ENCODE measurements around the gene TST. TPM values are rescaled to one million over a fixed set of nuclear protein-coding genes. Genes with fewer than 3 reads are reported as not detected.

TST gene
- total and polyA plus RNA-seq, 9 donors, result 16.2 to 22.3 (median 17.2) TPM

DNA sequence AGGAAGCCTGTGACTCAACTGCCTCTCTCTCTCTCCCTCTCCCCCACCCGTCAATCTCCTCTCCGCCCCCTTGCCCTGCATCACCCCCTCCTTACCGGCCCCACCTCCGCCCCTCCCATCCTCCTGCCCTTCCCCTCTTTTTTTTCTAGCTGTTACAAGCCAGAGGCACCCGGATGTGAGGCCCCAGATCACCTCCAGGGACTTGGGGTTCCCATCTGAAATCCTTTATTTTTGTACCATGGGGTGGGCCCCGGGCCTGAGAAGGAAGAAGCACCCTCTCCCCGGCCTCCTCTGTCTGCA, 43.1 kb upstream of the TST start:
- Histone ChIP-seq H3K4me1 (ENCODE audit: control insufficient read depth, insufficient read depth, low read length) (peaks cover 10% of the 10 kb centered on the region), H3K27ac (ENCODE audit: low read length) (no peak overlapping the region), H3K36me3 (ENCODE audit: control insufficient read depth, insufficient read depth, low read length) (peaks cover 25% of the 10 kb centered on the region), H3K4me3 (ENCODE audit: low read length) (no peak overlapping the region), H3K9me3 (replicated peaks; ENCODE audit: control insufficient read depth, low read depth, low read length) (no peaks in the 10 kb centered on the region), H3K27me3 (ENCODE audit: control insufficient read depth, insufficient read depth, low read length) (no peaks in the 10 kb centered on the region)
- WGBS (ENCODE audit: insufficient coverage), result 25% methylated on average over 2 of the region's 7 CpGs
- no peak for DNase-seq

- 40% methylated on average over 1 of the region's 10 CpGs for WGBS (ENCODE audit: insufficient coverage)
- Histone ChIP-seq H3K27me3 (ENCODE audit: control insufficient read depth, insufficient read depth, low read length) (no peaks in the 10 kb centered on the region), H3K27ac (ENCODE audit: low read length) (no peak overlapping the region), H3K4me1 (ENCODE audit: control insufficient read depth, insufficient read depth, low read length) (peaks cover 10% of the 10 kb centered on the region), H3K9me3 (replicated peaks; ENCODE audit: control insufficient read depth, low read depth, low read length) (no peaks in the 10 kb centered on the region), H3K4me3 (ENCODE audit: low read length) (no peak overlapping the region), H3K36me3 (ENCODE audit: control insufficient read depth, insufficient read depth, low read length) (peaks cover 30% of the 10 kb centered on the region)
- DNase-seq, result no peak
Observed at GRCh38 chr22:37061611-37062375, 42.5 kb upstream of the TST start.

- Histone ChIP-seq H3K4me1 (ENCODE audit: control insufficient read depth, insufficient read depth, low read length) (peaks cover 10% of the 10 kb centered on the region), H3K27me3 (ENCODE audit: control insufficient read depth, insufficient read depth, low read length) (no peaks in the 10 kb centered on the region), H3K4me3 (ENCODE audit: low read length) (no peak overlapping the region), H3K27ac (ENCODE audit: low read length) (no peak overlapping the region), H3K9me3 (replicated peaks; ENCODE audit: control insufficient read depth, low read depth, low read length) (no peaks in the 10 kb centered on the region), H3K36me3 (ENCODE audit: control insufficient read depth, insufficient read depth, low read length) (peaks cover 36% of the 10 kb centered on the region)
- 73% methylated on average over 18 of the region's 28 CpGs for WGBS (ENCODE audit: insufficient coverage)
- DNase-seq, result no peak
Observed at GRCh38 chr22:37060801-37061610, 41.8 kb upstream of the TST start.

- Histone ChIP-seq H3K27me3 (ENCODE audit: control insufficient read depth, insufficient read depth, low read length) (no peaks in the 10 kb centered on the region), H3K9me3 (replicated peaks; ENCODE audit: control insufficient read depth, low read depth, low read length) (no peaks in the 10 kb centered on the region), H3K27ac (ENCODE audit: low read length) (no peak overlapping the region), H3K4me1 (ENCODE audit: control insufficient read depth, insufficient read depth, low read length) (peaks cover 10% of the 10 kb centered on the region), H3K36me3 (ENCODE audit: control insufficient read depth, insufficient read depth, low read length) (peaks cover 46% of the 10 kb centered on the region), H3K4me3 (ENCODE audit: low read length) (no peak overlapping the region)
- 71% methylated on average over 7 of the region's 9 CpGs for WGBS (ENCODE audit: insufficient coverage)
- DNase-seq, result no peak
Observed at GRCh38 chr22:37059876-37060449, 40.7 kb upstream of the TST start.

GRCh38 chr22:37058917-37059701, 39.9 kb upstream of the TST start:
- Histone ChIP-seq H3K27me3 (ENCODE audit: control insufficient read depth, insufficient read depth, low read length) (no peaks in the 10 kb centered on the region), H3K27ac (ENCODE audit: low read length) (no peak overlapping the region), H3K9me3 (replicated peaks; ENCODE audit: control insufficient read depth, low read depth, low read length) (no peaks in the 10 kb centered on the region), H3K36me3 (ENCODE audit: control insufficient read depth, insufficient read depth, low read length) (peaks cover 46% of the 10 kb centered on the region), H3K4me1 (ENCODE audit: control insufficient read depth, insufficient read depth, low read length) (peaks cover 15% of the 10 kb centered on the region), H3K4me3 (ENCODE audit: low read length) (no peak overlapping the region)
- no peak for DNase-seq
- 91% methylated on average over 21 of the region's 28 CpGs for WGBS (ENCODE audit: insufficient coverage)

GRCh38 chr22:37057796-37058510, 38.7 kb upstream of the TST start:
- Histone ChIP-seq H3K4me3 (ENCODE audit: low read length) (no peak overlapping the region), H3K27ac (ENCODE audit: low read length) (no peak overlapping the region), H3K27me3 (ENCODE audit: control insufficient read depth, insufficient read depth, low read length) (no peaks in the 10 kb centered on the region), H3K4me1 (ENCODE audit: control insufficient read depth, insufficient read depth, low read length) (peaks cover 23% of the 10 kb centered on the region), H3K36me3 (ENCODE audit: control insufficient read depth, insufficient read depth, low read length) (peaks cover 46% of the 10 kb centered on the region), H3K9me3 (replicated peaks; ENCODE audit: control insufficient read depth, low read depth, low read length) (no peaks in the 10 kb centered on the region)
- 87% methylated on average over 10 of the region's 12 CpGs for WGBS (ENCODE audit: insufficient coverage)
- no peak for DNase-seq

DNA sequence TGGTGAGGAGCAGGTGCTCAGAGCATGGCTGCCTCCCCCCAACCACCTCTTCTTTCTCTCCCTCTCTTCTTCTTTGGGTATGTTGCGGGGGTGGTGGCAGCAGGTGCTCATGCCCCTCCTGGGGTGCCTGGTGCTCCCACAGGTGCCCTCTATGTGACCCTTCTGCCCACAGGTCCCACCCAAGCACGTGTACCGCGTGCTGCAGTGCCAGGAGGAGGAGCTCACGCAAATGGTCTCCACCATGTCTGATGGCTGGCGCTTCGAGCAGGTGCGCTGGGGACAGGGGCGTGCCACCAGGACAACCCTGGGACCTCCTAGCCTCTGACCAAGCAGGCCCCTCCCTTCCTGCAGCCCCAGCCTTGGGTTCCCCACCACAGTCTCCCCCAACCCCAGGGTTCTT, 38.0 kb upstream of the TST start:
- no peak overlapping the region for H3K4me3 ChIP-seq (ENCODE audit: low read length)
- H3K27ac ChIP-seq (ENCODE audit: low read length), result no peak overlapping the region
- WGBS (ENCODE audit: insufficient coverage), result 87% methylated on average over 9 of the region's 9 CpGs
- no peaks in the 10 kb centered on the region for H3K27me3 ChIP-seq (ENCODE audit: control insufficient read depth, insufficient read depth, low read length)
- H3K9me3 ChIP-seq (replicated peaks; ENCODE audit: control insufficient read depth, low read depth, low read length), result no peaks in the 10 kb centered on the region
- H3K4me1 ChIP-seq (ENCODE audit: control insufficient read depth, insufficient read depth, low read length), result peaks cover 25% of the 10 kb centered on the region
- no peak for DNase-seq
- peaks cover 46% of the 10 kb centered on the region for H3K36me3 ChIP-seq (ENCODE audit: control insufficient read depth, insufficient read depth, low read length)

- H3K9me3 ChIP-seq (replicated peaks; ENCODE audit: control insufficient read depth, low read depth, low read length), result no peaks in the 10 kb centered on the region
- DNase-seq, result no peak
Observed at GRCh38 chr22:37056246-37056645, 37.0 kb upstream of the TST start.

GRCh38 chr22:37054600-37055365, 35.5 kb upstream of the TST start:
- H3K27me3 ChIP-seq (ENCODE audit: control insufficient read depth, insufficient read depth, low read length), result no peaks in the 10 kb centered on the region
- peaks cover 36% of the 10 kb centered on the region for H3K36me3 ChIP-seq (ENCODE audit: control insufficient read depth, insufficient read depth, low read length)
- no peaks in the 10 kb centered on the region for H3K9me3 ChIP-seq (replicated peaks; ENCODE audit: control insufficient read depth, low read depth, low read length)
- H3K4me1 ChIP-seq (ENCODE audit: control insufficient read depth, insufficient read depth, low read length), result peaks cover 28% of the 10 kb centered on the region
- no peak overlapping the region for H3K4me3 ChIP-seq (ENCODE audit: low read length)
- H3K27ac ChIP-seq (ENCODE audit: low read length), result peak overlapping the region; percentile 75
- DNase-seq, result no peak
- 83% methylated on average over 16 of the region's 20 CpGs for WGBS (ENCODE audit: insufficient coverage)

More at GRCh38 chr22:37056246-37056645, 37.0 kb upstream of the TST start:
- Histone ChIP-seq H3K27me3 (ENCODE audit: control insufficient read depth, insufficient read depth, low read length) (no peaks in the 10 kb centered on the region), H3K4me1 (ENCODE audit: control insufficient read depth, insufficient read depth, low read length) (peaks cover 28% of the 10 kb centered on the region), H3K36me3 (ENCODE audit: control insufficient read depth, insufficient read depth, low read length) (peaks cover 46% of the 10 kb centered on the region), H3K27ac (ENCODE audit: low read length) (no peak overlapping the region), H3K4me3 (ENCODE audit: low read length) (no peak overlapping the region)
- 92% methylated on average over 13 of the region's 13 CpGs for WGBS (ENCODE audit: insufficient coverage)
